H1 (cell line): ENCODE results near the gene TIMELESS. TPM values are rescaled to one million over a fixed set of nuclear protein-coding genes. Genes with fewer than 3 reads are reported as not detected.

Experiments used
- CTCF ChIA-PET: fragments of 300-600 bp; sonication (Branson Sonifier 250); formaldehyde crosslinking; loops from one replicate; lab custom pipeline; 2021; ENCODE audit not compliant: partially characterized antibody; lab: Charles Lee
- POLR2A ChIA-PET: fragments of 300-600 bp; sonication (Branson Sonifier 250); formaldehyde crosslinking; loops from one replicate; lab custom pipeline; 2021; ENCODE audit warnings: inconsistent platforms; ENCODE audit not compliant: partially characterized antibody; lab: Charles Lee
- DNase-seq, 2 experiments: peaks; one replicate each; pipeline versions ENCODE4 v3.0.0 to v3.0.0-alpha.2; 2010 to 2022; ENCODE audit warnings: low spot score in 2 of 2, low read depth in 1 of 2, mixed read lengths in 1 of 2
- FAIRE-seq: peaks from 2 replicates; lab custom pipeline; 2011; peaks lifted over from hg19 to GRCh38; lab: Jason Lieb, UNC
- H2AFZ ChIP-seq: 2 replicates; pipeline ENCODE4 v1.8.1; 2012; ENCODE audit warnings: low read length, inconsistent platforms
- H2AK5ac ChIP-seq: 2 replicates; pipeline ENCODE4 v1.6.1; 2013; ENCODE audit warnings: low read depth, low read length
- H2BK120ac ChIP-seq: replicated peaks from 2 replicates; pipeline ENCODE3; 2013; ENCODE audit warnings: low read depth, low read length, inconsistent platforms
- H2BK12ac ChIP-seq: 2 replicates; pipeline ENCODE4 v1.6.1; 2013; ENCODE audit warnings: low read depth, low read length
- H2BK15ac ChIP-seq: 2 replicates; pipeline ENCODE4 v1.6.1; 2013; ENCODE audit warnings: low read length
- H2BK20ac ChIP-seq: 2 replicates; pipeline ENCODE4 v1.6.1; 2013; ENCODE audit warnings: low read length
- H2BK5ac ChIP-seq: 2 replicates; pipeline ENCODE4 v1.6.1; 2013; ENCODE audit warnings: low read depth, low read length
- H3K14ac ChIP-seq: 2 replicates; pipeline ENCODE4 v1.6.1; 2013; ENCODE audit warnings: inconsistent platforms; ENCODE audit not compliant: insufficient read length
- H3K18ac ChIP-seq: 2 replicates; pipeline ENCODE4 v1.6.1; 2013; ENCODE audit warnings: low read length; ENCODE audit errors: extremely low read depth
- H3K23ac ChIP-seq: 2 replicates; pipeline ENCODE4 v1.6.1; 2013; ENCODE audit warnings: inconsistent platforms; ENCODE audit not compliant: insufficient read length
- H3K23me2 ChIP-seq: 2 replicates; pipeline ENCODE4 v1.6.1; 2013; ENCODE audit warnings: low read depth, low read length
- H3K27ac ChIP-seq: 2 replicates; pipeline ENCODE4 v1.6.1; 2011; ENCODE audit warnings: low read depth, low read length, inconsistent platforms
- H3K27me3 ChIP-seq, 4 experiments: replicated peaks in 1 of 4; 1 replicate in 1 of 4; 2 replicates in 3 of 4; pipeline versions ENCODE4 v1.6.1 to v1.8.1; 2011 to 2013; ENCODE audit warnings: low read length in 3 of 4, mild to moderate bottlenecking in 3 of 4, inconsistent platforms in 2 of 4, mixed read lengths in 2 of 4, moderate library complexity in 1 of 4; ENCODE audit not compliant: control insufficient read depth in 3 of 4, insufficient read depth in 3 of 4; ENCODE audit errors: extremely low read depth in 1 of 4
- H3K36me3 ChIP-seq, 4 experiments: 2 replicates each; pipeline versions ENCODE4 v1.6.1 to v1.8.1; 2011 to 2013; ENCODE audit warnings: mild to moderate bottlenecking in 4 of 4, low read length in 3 of 4, moderate library complexity in 2 of 4, control low read depth in 1 of 4, inconsistent platforms in 1 of 4; ENCODE audit not compliant: insufficient read depth in 4 of 4, control insufficient read depth in 2 of 4
- H3K4ac ChIP-seq: replicated peaks from 2 replicates; pipeline ENCODE3; 2013; ENCODE audit warnings: low read length, low read depth, mixed read lengths, inconsistent platforms; ENCODE audit not compliant: insufficient read length
- H3K4me1 ChIP-seq, 4 experiments: replicated peaks in 1 of 4; 1 replicate in 1 of 4; 2 replicates in 3 of 4; pipeline versions ENCODE4 v1.6.1 to v1.8.1; 2011 to 2013; ENCODE audit warnings: low read length in 3 of 4, inconsistent platforms in 2 of 4, mixed read lengths in 1 of 4; ENCODE audit not compliant: insufficient read depth in 4 of 4, control insufficient read depth in 3 of 4
- H3K4me2 ChIP-seq, 2 experiments: 2 replicates each; pipeline versions ENCODE4 v1.6.1 to v1.8.1; 2011 to 2013; ENCODE audit warnings: low read depth in 2 of 2, low read length in 2 of 2, control low read depth in 1 of 2, inconsistent platforms in 1 of 2, mild to moderate bottlenecking in 1 of 2; ENCODE audit not compliant: insufficient read depth in 1 of 2
- H3K4me3 ChIP-seq, 4 experiments: fragments of 200-600, 300-600 bp in 1 of 4; sonication (generic), shearing (Covaris generic), sonication (Bioruptor Twin) in 1 of 4; 2 replicates each; pipeline versions ENCODE4 v1.5.1 to v1.8.1; 2011 to 2016; ENCODE audit warnings: low read length in 4 of 4, low read depth in 3 of 4, control low read depth in 2 of 4, inconsistent platforms in 2 of 4, mild to moderate bottlenecking in 2 of 4, mixed read lengths in 1 of 4, moderate library complexity in 1 of 4; ENCODE audit not compliant: insufficient read depth in 2 of 4; ENCODE audit errors: extremely low read depth in 1 of 4
- H3K56ac ChIP-seq: replicated peaks from 2 replicates; pipeline ENCODE3; 2013; ENCODE audit warnings: low read depth, mild to moderate bottlenecking, mixed read lengths, low read length, inconsistent platforms; ENCODE audit not compliant: insufficient read length
- H3K79me1 ChIP-seq: 2 replicates; pipeline ENCODE4 v1.6.1; 2013; ENCODE audit warnings: low read depth, low read length, control low read depth
- H3K79me2 ChIP-seq, 2 experiments: 2 replicates each; pipeline versions ENCODE4 v1.6.1 to v1.8.1; 2012 to 2013; ENCODE audit warnings: low read length in 2 of 2, mild to moderate bottlenecking in 2 of 2, inconsistent platforms in 1 of 2; ENCODE audit not compliant: insufficient read depth in 2 of 2, control insufficient read depth in 1 of 2
- H3K9ac ChIP-seq, 4 experiments: replicated peaks in 1 of 4; 1 replicate in 1 of 4; 2 replicates in 3 of 4; pipeline versions ENCODE4 v1.6.1 to v1.8.1; 2011 to 2013; ENCODE audit warnings: low read depth in 3 of 4, low read length in 3 of 4, control low read depth in 2 of 4, mild to moderate bottlenecking in 2 of 4, moderate library complexity in 2 of 4, inconsistent platforms in 1 of 4; ENCODE audit errors: extremely low read depth in 1 of 4
- H3K9me3 ChIP-seq, 2 experiments: 2 replicates each; pipeline versions ENCODE4 v1.6.1 to v1.8.1; 2012 to 2013; ENCODE audit warnings: mild to moderate bottlenecking in 2 of 2, moderate library complexity in 2 of 2, control low read depth in 1 of 2, inconsistent platforms in 1 of 2, low read depth in 1 of 2, low read length in 1 of 2, mixed read lengths in 1 of 2; ENCODE audit not compliant: insufficient read depth in 2 of 2
- H4K20me1 ChIP-seq, 2 experiments: replicated peaks in 1 of 2; 2 replicates each; pipeline versions ENCODE3 to v1.8.1; 2011 to 2013; ENCODE audit warnings: inconsistent platforms in 2 of 2, low read length in 2 of 2, mild to moderate bottlenecking in 1 of 2; ENCODE audit not compliant: insufficient read depth in 2 of 2, control insufficient read depth in 1 of 2
- H4K5ac ChIP-seq: 2 replicates; pipeline ENCODE4 v1.6.1; 2013; ENCODE audit warnings: low read length, low read depth, mixed read lengths, inconsistent platforms; ENCODE audit not compliant: insufficient read length
- H4K8ac ChIP-seq: 2 replicates; pipeline ENCODE4 v1.8.0; 2013; ENCODE audit warnings: mild to moderate bottlenecking, moderate library complexity, low read length, inconsistent platforms; ENCODE audit not compliant: insufficient read depth; ENCODE audit errors: extremely low read depth
- H4K91ac ChIP-seq: replicated peaks from 2 replicates; pipeline ENCODE3; 2013; ENCODE audit warnings: low read length, mixed read lengths, inconsistent platforms; ENCODE audit not compliant: insufficient read length
- BACH1 ChIP-seq: IDR thresholded peaks from 2 replicates; pipeline ENCODE4 v1.6.1; 2012; ENCODE audit warnings: low read length, improper control_type of control experiment
- CREB1 ChIP-seq: IDR thresholded peaks from 2 replicates; pipeline ENCODE4 v1.6.1; 2012; ENCODE audit warnings: inconsistent platforms
- EZH2 ChIP-seq: fragments of 200-600 bp; sonication (generic); IDR thresholded peaks from 2 replicates; pipeline ENCODE4 v1.7.1; 2012; ENCODE audit warnings: low read depth, mild to moderate bottlenecking, moderate library complexity, low read length, inconsistent platforms; ENCODE audit not compliant: severe bottlenecking
- HDAC6 ChIP-seq: IDR thresholded peaks from one replicate; pipeline ENCODE4 v1.7.1; 2012; ENCODE audit warnings: low read depth, mild to moderate bottlenecking, inconsistent platforms, low read length, moderate library complexity
- JUND ChIP-seq: IDR thresholded peaks from 2 replicates; pipeline ENCODE4 v1.6.1; 2011; ENCODE audit warnings: mild to moderate bottlenecking, improper control_type of control experiment, low read length
- NANOG ChIP-seq: IDR thresholded peaks from 2 replicates; pipeline ENCODE4 v1.6.1; 2011; ENCODE audit warnings: low read length, low read depth, mild to moderate bottlenecking, inconsistent platforms; ENCODE audit not compliant: insufficient read depth, poor library complexity, severe bottlenecking
- POLR2AphosphoS5 ChIP-seq: IDR thresholded peaks from 2 replicates; pipeline ENCODE4 v1.6.1; 2011; ENCODE audit warnings: low read depth, low read length
- POU5F1 ChIP-seq: IDR thresholded peaks from 2 replicates; pipeline ENCODE4 v1.6.1; 2011; ENCODE audit warnings: low read depth, mild to moderate bottlenecking, low read length, moderate library complexity
- RFX5 ChIP-seq: IDR thresholded peaks from 2 replicates; pipeline ENCODE4 v1.6.1; 2011; ENCODE audit warnings: low read depth, low read length, improper control_type of control experiment, borderline replicate concordance
- SIN3A ChIP-seq, 2 experiments: IDR thresholded peaks in 1 of 2; conservative IDR thresholded peaks in 1 of 2; 2 replicates each; pipeline ENCODE4 v1.6.1; 2011 to 2012; ENCODE audit warnings: low read length in 2 of 2, improper control_type of control experiment in 1 of 2, low read depth in 1 of 2, mild to moderate bottlenecking in 1 of 2
- SIX5 ChIP-seq: IDR thresholded peaks from 2 replicates; pipeline ENCODE4 v1.6.1; 2011; ENCODE audit warnings: mild to moderate bottlenecking, low read depth, low read length
- SP1 ChIP-seq: IDR thresholded peaks from 2 replicates; pipeline ENCODE4 v1.6.1; 2011; ENCODE audit warnings: low read depth, low read length
- SP4 ChIP-seq: IDR thresholded peaks from 2 replicates; pipeline ENCODE4 v1.6.1; 2012; ENCODE audit warnings: low read length, inconsistent platforms
- TEAD4 ChIP-seq: IDR thresholded peaks from 2 replicates; pipeline ENCODE4 v1.6.1; 2012; ENCODE audit warnings: low read depth, low read length, inconsistent platforms, mixed read lengths
- WGBS, 2 experiments: shearing (Covaris generic) in 1 of 2; methylation state at CpG; one replicate each; pipeline versions ENCODE4 v1.1.6 to v1.1.7; 2013 to 2015; ENCODE audit warnings: low lambda C conversion rate in 2 of 2, mixed read lengths in 2 of 2, inconsistent platforms in 1 of 2, low coverage in 1 of 2, missing lambda C conversion rate in 1 of 2; ENCODE audit not compliant: insufficient replicate concordance in 2 of 2, insufficient coverage in 1 of 2, insufficient read length in 1 of 2; ENCODE audit errors: extremely low coverage in 1 of 2, missing lambda C conversion rate in 1 of 2; 5-methylcytosine and 5-hydroxymethylcytosine counted together
- polyA plus RNA-seq, 7 experiments: library from polyadenylated mRNA; depleted of rRNA in 3 of 7; stranded (reverse) in 5 of 7; unstranded in 2 of 7; fragments of >200 nt in 5 of 7; fragments of 200-250 nt in 2 of 7; gene quantifications; 1 replicate in 5 of 7; 2 replicates in 1 of 7; 4 replicates in 1 of 7; pipeline versions ENCODE4 v1.2.1 to v1.2.3, GENCODE V29; 2011 to 2013; ENCODE audit warnings: missing spikeins in 2 of 7, mixed read lengths in 2 of 7
- total RNA-seq: library from RNA; stranded (reverse); fragmentation: NEBNext Ultra II Directional; extraction: Animal tissue kit (Norgen Biotek cat#: 25700); gene quantifications from 2 replicates; pipeline ENCODE4 v1.2.1, GENCODE V29; 2021

Gene TIMELESS
- total and polyA plus RNA-seq, 2 of the 8 experiments (the other 6 are each of a cell fraction or from before 2014, with no cell fraction given), result 17.1 to 86.7 TPM

DNA sequence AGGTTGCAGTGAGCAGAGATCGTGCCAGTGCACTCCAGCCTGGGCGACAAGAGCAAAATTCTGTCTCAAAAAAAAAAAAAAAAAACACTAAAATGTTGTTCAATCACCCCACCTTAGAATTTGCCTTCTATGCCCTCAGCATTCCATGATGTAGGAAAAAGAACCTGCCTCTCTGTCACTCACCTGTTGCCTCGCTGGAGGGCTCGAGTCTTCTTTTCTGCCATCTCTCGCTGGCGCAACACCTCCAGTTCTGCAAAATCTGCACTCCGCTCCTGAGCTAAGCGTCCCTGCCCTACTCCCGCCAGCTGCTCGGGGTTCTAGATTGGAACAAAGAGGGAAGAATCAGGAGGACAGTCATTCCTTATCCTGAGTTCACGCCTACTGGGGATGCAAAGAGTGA, 17.9 kb downstream of the TIMELESS start:
- no peak overlapping the region for H2BK20ac ChIP-seq
- H2AK5ac ChIP-seq, result no peak overlapping the region
- TF ChIP-seq EZH2 (no peak), JUND (no peak), POU5F1 (no peak), RFX5 (no peak), CREB1 (no peak), SP1 (no peak), SIN3A (conservative IDR thresholded peaks at IDR 0.05 in 1 of 2, IDR thresholded peaks at IDR 0.05 in 1 of 2; ENCODE audit: low read depth in 1 of 2, low read length in 2 of 2) (no peak), SP4 (no peak), POLR2AphosphoS5 (no peak), BACH1 (no peak), TEAD4 (no peak), HDAC6 (no peak), SIX5 (no peak), NANOG (no peak)
- no peak overlapping the region for H2BK15ac ChIP-seq
- no peak overlapping the region for H4K5ac ChIP-seq
- H3K27me3 ChIP-seq, result no peaks in the 10 kb centered on the region
- H3K14ac ChIP-seq, result no peak overlapping the region
- no peak overlapping the region for H3K4me2 ChIP-seq
- H4K91ac ChIP-seq, result no peak overlapping the region
- no peaks in the 10 kb centered on the region for H3K4me1 ChIP-seq
- ChIA-PET CTCF (interaction anchor here (1.9 kb wide), 1 partner anchor 32 kb away, joined by 7 read pairs; no protein-coding TSS in a partner anchor), POLR2A (no interaction called here)
- H3K9ac ChIP-seq, result no peak overlapping the region
- WGBS, 2 experiments, result 92% methylated on average over 11 of the region's 11 CpGs; no CpG with 5 or more reads in 1 of the 2 experiments
- peaks cover 28 to 58% (median 48%) of the 10 kb centered on the region in 4 experiments for H3K36me3 ChIP-seq
- H3K23me2 ChIP-seq, result no peaks in the 10 kb centered on the region
- H3K79me2 ChIP-seq, result peaks cover 0 to 18% of the 10 kb centered on the region in 2 experiments; a peak in 2 of 4 replicates
- H4K8ac ChIP-seq, result no peak overlapping the region
- H4K20me1 ChIP-seq, result peaks cover 0 to 1% of the 10 kb centered on the region in 2 experiments
- H2BK120ac ChIP-seq, result no peak overlapping the region
- no peak overlapping the region for H3K4ac ChIP-seq
- no peak overlapping the region for H3K27ac ChIP-seq
- FAIRE-seq (no peak), DNase-seq (no peak)
- no peaks in the 10 kb centered on the region for H3K9me3 ChIP-seq
- no peak overlapping the region for H2BK5ac ChIP-seq
- H2AFZ ChIP-seq, result no peak overlapping the region
- no peak overlapping the region for H3K23ac ChIP-seq
- H3K4me3 ChIP-seq, result no peak overlapping the region
- H2BK12ac ChIP-seq, result no peak overlapping the region
- 0 out of 2 replicates have a peak, but pooled peaks cover 2% of the 10 kb centered on the region for H3K79me1 ChIP-seq
- H3K56ac ChIP-seq, result no peak overlapping the region
- no peak overlapping the region for H3K18ac ChIP-seq
